Epidermal melanocyte (primary cell): Measurements from ENCODE around the gene FASN.
A peak's percentile ranks its signal among the peaks of the same experiment; 100 is the strongest.

Source experiments
- DNase-seq: peaks from one replicate; pipeline ENCODE4 v3.0.0; 2011; ENCODE audit warnings: low spot score; ENCODE audit not compliant: insufficient read length

FASN gene

DNA sequence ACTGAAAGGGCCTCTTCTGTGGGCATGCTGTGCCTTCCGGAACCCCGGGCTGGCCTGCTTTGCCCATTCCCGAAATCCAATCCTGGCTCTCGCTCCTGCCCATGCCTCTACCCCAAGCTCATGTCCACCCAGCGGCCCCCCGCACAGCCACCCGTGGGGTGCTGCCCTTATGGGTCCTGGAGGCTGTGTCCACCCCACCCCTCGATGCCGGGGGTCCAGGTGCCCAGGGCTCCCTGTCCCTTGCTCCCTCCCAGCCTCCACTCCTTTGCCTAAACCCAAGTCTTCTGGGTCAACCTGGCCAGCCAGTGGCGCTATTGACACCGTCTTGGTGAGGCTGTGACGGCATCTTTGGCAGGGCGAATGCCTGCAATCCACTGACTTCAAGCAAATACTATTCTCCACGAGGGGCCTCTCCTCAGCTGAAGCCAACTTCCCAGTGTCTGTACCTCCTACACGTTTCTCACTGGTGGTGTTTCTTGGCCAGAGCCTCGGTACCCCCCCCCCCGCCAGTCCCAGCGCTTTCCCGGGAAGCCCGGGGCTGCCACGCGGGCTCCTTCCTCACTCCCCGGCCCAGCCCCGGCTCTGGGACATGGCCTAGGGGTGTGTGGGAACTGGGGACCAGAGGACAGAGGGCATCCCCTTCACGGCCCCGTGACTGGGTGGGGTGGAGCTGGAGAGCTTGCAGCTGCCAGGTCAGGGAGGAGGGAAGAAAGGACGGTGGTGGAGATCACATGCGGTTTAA is 20.2 kb downstream of the FASN start:
- no peak for DNase-seq

DNA sequence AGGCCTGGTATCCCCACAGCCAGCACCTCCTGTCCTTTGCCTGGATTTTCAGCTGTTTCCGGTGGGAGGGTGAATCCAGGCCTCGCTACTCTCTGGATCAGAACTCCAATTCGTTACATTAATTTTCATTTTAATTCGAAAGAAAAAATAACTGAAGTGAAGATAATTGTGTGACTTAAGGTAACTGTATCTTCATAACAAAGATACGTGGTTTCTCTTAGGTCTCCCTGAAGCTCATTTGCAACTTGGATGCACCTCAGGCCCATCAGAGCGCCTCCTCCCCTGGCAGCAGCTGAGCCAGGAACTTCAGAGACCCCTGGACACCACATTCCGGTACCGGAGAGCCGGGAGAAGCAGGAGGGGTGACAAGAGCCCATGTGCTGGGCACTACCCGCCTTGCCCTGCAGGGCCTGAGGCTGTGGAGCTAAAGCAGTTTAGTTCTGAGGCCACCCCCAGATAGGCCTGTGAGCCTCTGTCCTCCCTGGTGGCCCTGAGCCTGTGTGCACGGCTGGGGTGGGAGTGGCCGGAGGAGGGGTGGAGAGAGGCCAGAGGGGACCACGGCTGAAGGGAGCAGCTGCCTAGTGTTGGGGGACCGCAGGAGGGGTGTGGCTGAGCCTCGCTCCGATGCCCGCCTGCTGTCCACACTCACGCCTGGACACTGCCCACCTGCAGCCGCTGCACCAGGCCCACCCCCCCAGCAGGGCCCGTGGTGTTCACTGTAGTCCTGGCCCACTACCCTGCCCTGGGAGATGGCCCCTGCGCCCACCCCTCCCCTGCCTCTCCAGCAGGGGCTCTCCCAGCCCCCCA is 21.0 kb downstream of the FASN start:
- DNase-seq, result no peak

DNA sequence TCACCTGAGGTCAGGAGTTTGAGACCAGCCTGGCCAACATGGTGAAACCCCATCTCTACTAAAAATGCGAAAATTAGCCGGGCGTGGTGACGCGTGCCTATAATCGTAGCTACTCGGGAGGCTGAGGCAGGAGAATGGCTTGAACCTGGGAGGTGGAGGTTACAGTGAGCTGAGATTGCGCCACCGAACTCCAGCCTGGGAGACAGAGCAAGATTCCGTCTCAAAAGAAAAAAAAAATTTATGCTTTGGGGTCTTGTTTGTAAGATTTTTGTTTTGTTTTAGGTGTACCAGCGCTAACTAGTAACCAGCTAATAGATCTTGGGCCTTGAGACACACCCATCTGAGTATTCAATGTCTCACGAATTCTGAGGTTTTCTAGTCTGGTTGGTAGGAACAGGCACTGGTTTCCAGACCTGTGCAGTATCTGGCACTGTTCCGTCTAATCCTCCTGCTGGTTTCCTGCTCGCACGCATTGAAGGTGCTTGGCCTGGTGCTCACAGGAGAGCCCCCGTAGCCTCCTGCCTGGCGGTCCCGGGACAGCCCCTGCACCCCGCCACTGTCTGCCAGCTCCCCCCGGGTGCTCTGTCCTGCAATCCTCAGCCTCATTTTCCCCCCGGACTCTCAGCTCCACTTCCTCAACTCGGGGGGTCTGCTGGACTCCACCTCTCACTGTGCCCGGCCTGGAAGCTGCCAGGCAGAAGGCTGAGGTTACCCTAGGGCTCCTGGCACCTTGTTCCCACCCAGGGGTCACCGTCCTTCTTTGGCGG is 21.8 kb downstream of the FASN start:
- no peak for DNase-seq

DNA sequence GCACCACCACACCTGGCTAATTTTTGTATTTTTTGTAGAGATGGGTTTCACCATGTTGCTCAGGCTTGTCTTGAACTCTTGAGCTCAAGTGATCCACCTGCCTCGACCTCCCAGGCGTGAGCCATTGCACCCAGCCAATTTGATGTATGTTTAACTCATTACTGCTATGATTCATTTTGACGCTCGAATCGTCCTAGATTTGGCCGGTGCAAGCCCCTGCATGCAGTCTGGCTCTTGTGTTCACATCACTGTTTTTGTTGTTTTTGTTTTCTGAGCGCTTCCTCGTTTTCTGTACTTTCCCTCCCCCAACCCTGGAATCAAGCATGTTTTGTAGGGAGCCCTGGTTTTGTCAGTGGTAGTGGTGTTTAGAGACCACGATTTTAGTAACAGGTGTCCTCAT is 24.6 kb downstream of the FASN start:
- no peak for DNase-seq

DNA sequence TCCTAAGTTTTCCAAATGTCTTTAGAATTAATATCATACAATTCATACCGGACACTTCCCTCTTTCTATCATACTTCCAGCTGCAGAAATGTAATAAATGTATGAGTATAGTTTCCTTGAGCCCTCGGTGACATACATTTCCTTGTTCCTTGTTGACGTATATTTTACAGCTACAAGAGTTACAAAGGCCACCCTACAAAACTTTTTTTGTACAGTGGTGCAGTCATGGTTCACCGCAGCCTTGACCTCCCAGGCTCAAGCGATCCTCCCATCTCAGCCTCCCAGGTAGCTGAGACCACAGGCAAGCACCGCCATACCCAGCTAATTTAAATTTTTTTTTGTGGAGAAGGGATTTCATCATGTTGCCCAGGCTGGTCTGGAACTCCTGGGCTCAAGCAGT is 25.2 kb downstream of the FASN start:
- DNase-seq, result no peak

DNA sequence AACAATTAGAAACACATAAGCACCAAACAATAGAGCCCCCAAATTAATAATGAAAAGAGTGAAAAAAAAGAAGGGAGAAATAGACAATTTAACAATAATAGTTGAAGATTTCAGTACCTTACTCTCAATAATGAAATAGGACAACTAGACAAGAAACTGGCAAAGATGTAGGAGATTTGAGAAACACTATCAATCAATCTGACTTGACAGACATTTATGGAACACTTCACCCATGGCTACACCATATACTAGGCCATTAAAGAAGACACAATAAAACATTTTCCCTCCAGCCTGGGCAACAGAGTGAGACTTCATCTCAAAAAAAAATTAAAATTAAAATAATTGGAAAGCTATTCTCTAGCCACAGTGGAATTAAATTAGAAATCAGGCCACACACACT is 27.4 kb downstream of the FASN start:
- DNase-seq, result no peak

DNA sequence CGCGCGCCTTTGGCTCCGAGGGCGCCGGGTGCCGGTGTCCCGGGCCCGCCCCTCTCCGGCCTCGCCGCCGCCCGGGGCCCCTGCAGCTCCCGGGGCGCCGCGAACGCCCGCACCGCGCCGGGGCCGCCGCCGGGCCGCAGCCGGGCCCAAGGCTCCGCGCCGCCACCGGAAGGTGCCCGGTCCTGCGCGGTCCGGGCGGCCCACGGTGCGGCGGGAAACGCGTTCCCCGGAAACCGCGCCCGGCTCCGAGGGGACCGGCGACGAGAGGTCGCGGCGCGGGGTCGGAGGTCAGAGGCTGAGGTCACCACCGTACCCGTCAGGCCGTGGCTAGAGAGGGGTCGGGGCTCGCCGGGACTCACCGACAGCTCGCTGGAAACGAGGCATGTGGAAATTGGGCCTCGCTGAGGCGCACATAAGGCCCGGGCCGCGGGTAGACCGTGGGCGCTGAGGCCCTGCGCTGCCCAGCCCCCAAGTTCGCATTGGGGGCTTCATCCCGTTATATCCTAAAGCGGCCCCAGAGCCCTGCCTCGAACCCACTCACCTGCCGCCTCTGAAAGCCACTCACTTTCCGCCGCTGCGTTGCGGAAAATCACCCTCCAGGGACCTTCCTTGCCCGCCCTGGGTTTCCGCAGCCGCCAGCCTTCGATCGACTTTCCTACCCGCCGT is 32.3 kb downstream of the FASN start, which contains the start of gene DUS1L:
DUS1L (minus strand) TSS at position 167 of the 666 bp plus-strand sequence. CDS start 745 bp downstream, outside the sequence.
- peak; percentile 80 for DNase-seq

DNA sequence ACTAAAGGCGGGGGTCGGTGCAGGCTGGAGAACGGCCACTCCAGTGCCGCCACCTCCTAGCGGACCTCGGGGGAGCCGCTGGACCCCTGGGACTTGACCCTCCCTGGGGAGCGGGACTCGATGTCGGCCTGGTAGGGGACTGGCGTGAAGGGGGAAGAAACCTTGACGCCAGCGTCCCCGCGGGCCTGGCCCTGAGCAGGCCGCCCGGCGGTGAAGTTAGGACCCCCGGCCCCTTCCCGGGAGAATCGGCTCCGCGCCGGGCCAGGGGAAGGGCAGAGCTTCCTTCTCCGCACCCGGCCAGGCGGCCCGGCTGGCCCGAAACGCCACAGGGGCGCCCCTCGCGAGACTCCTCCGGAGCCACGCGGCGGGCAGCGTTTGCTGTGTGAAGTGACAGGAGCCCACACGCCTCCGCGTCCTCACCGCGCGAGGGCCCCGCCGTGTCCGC is 32.8 kb downstream of the FASN start:
- DNase-seq, result no peak

DNA sequence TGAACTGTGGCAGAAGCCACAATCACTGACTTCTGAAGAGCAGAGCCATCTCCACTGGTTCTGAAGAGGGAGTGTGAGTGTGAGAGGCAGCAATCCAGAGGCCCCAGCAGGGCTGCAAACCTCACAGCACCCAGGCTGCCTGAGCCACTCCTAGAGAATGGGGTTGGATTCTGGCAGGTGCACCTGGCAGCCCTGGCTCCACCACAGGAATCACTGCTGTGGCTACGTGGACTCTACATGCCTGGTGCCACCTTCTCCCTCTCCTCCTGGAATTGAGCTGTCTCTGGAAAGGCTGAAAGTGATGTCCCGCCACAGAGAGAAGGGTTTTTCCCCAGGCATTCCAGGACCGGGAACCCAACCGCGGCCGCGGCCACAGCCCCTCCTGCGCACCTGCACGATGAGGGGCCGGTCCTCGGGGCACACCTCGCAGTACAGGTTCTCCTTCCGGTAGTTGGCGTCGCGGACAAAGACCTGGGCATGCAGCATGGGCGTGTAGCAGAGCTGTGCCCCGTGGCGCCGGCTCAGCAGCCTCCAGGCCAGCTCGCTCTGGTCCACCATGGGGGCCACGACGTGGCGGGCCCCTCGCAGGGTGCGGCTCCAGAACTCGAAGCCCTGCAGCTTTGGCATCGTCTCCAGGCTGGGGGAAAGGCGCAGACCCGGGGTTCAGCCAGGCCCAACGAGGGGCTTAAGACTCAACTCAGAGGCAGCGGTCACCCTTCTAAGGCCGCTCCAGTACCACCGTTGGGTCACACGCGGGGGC is 33.4 kb downstream of the FASN start:
- DNase-seq, result no peak

DNA sequence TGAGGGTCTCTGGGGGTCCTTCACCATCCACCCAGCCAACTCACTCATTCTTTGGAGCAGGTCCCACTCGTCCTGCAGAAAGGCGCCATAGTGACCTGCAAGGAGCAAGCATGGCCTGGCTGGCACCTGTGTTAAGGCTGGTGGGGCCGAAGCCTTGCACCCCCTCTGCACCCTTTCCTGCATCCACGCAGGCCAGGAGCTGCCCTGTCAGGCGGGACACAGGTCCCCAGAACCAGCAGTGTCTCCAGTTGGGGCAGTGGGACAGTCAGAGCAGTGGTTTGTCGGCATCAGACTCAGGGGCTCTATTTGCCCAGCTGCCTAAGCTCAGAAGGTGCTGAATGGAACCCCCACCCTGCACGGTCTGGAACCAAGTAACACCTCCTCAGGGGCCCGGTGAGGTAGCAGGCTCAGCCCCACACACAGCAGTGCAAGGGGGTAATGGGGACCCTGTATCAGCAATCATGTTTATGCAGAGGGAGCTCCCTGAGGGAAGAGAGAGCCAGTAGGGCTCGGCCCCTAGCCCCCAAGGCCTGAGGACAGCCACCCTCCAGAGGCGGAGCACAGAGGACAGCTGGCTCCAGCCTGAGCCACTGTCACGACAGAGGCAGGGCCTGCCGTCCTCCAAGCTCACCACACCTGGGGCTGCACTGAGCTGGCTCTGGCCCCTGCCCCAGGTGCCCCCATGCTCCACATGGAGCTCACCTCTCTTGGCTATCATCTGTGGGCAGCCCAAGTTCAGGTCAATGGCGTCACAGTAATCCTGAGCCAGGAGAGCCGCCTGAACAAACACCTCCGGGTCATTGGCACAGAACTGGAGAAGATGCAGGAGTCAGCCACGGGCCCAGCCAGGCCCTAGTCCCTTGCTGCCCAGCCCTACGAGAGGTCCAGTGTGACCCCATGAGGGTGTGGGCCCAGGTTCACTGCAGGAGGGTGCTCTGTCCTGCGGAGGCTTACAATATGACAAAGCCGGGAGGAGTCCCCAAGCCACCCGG is 34.3 kb downstream of the FASN start:
- DNase-seq, result no peak

DNA sequence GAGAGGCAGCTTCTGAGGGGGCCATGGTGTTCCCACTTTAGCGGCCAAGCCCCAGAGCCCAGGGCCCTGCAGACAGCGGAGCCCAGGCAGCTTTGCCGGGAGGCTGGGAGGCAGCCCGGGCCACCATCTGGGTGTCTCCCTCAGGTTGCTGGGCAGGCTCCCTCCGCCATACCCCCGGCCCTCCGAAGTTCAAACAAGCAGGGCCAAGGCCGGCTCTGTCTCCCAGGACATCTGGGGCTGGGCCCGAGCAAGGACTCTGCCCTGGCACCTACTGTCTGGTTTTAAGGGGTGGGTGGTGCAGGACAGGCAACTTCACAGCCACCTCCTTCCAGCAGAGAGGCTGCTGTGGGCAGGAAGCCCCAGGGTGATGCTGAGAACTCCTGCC is 35.1 kb downstream of the FASN start:
- no peak for DNase-seq

DNA sequence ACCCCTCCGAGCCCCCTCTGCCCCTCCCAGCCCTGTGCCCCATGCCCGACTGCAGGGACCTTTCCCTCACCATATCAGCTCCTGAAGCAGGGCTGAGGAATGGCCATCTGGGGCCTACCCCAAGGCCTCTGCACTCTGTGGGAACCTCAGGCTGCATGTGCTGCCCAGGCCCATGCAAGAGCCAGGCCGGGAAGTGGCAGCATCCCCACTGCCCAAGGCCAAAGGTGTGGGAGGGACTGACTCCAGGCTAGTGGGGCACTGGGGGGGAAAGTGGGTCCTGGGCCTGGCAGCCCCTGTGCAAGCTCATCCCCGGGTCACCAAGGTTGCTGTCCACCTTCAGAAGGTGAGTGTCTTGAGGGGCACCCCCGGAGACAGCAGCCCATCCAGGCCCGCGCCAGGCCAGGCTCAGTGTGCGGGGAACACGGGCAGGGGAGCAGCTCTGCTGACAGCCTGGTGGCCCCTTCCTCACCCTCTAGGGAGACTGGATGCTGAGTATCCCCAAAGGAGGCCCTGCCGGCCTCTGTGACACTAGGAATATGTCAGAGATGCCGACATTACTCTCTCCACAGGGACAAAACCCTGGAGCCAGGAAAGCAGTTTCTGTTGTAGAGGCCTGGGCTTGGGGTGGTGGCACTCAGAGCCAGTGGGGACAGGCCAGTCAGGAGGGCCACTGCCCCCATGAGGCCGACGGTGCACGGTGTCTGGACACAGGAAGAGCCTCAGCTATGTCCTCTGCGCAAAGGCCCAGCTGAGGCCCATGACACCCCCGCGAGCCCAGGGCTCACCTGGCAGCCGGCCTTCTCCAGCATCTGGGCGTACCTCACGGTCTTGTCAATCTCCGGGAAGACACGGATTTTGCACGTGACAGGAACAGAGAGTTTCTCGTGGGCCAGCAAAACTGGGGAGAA is 35.7 kb downstream of the FASN start:
- no peak for DNase-seq

DNA sequence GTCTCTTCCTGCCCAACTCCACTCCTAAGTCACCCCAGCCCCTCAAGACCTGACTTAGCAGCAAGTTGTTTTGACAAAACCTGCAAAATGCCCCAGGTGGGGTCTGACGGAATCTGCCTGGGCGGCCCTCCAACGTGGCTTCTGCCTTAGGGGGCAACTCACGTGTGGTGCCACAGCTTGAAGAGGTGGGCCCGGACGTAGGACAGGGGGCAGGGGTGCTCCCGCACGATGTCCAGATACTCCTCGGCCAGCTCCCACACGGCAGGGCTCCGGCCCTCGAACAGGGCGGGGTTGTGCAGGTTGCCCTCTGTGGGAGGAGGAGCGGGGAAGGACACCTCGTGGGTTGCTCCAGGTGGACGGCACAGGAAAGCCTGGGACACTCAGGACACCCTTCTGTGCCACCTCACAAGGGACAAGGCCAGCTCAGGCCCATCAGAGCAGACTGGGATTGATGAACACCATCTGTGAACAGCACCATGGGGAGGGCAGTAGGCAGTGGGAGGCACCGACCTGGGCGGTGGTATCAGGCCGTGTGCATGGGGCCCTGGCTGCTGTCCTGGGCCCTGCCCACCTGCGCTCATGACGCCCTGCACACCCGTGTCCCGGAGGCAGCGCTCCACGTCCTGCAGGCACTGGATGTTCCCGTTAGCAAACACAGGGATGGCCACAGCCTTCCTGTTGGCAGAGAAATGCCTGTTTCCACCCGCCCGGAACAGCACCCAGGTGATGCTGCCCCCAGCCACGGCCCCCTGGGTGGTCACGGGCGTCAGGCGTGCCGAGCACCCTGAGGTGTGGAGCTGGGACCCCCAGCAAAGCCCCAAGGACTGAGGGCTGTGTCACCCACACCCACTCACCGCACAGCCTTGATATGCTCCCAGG is 36.8 kb downstream of the FASN start:
- DNase-seq, result no peak

DNA sequence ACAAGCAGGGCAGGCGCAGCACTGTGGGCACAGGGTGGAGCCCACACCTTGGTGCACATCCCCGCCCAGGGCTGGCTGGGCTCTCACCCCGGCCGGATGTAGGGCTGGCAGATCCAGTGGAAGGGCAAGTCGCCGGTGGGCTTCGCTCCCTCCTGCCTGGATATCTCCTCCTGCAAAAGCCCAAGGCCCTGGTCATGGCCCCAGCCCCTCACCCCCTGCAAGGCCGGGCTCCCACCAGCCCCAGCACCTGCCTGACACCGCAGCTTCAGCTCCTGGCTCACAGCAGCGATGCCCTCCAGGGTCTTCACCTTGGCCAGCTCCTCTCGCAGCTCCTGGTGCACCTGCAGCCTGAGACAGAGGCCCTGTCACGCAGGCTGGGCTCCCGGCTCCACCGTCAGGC is 37.4 kb downstream of the FASN start:
- DNase-seq, result no peak

DNA sequence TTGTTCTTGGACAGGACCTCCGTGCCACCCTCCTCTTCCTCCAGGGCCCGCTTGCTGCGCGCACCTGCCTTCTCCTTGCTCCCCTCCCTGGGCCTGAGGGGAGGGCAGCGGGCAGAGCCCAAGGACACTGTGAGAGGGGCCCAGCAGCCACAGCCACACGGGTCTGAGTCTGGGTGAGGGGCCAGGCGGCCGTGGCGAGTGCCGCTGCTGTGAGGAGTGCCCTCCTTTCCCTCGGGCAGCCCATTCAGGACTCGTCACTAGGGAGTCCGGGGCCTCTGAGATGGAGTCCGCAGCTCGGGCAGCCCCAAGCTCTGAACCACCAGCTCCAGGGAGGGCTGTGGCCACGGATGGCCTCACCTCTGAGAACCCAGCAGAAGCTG is 38.0 kb downstream of the FASN start:
- no peak for DNase-seq

DNA sequence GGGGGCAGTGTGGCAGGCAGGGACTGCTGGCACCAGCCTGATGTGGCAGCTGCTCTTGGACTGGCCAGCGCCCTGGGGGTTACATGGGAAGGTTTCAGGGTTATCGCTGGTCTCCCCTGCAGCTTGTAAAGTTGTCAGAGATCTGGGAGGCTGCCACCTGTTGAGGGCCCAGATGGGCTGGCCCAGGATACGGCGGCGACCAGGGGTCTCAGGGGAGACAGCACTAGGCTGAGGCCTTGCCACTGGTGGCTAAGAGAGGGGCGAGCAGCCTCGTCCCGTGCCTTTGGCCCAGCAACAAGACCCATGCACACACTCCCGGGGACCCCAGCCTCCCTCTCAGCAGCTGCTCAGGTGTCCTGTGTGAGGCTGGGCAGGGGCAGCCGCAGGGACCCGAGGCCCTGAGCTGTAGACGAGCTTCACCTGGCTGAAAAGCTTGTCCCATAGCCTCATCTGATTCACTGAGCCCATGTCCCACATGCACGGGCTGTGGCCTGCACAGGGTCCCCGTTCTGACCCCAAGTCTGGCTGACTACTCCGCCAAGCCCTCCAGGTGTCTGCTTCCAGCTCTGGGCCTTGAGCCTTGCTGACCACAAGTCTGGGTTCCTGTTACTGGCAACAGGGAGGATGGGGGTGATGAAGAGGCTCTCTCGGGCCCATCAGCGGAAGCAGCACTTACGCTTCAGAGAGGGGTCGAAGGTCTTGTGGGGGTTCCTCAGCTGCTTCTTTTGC is 38.6 kb downstream of the FASN start:
- DNase-seq, result no peak

DNA sequence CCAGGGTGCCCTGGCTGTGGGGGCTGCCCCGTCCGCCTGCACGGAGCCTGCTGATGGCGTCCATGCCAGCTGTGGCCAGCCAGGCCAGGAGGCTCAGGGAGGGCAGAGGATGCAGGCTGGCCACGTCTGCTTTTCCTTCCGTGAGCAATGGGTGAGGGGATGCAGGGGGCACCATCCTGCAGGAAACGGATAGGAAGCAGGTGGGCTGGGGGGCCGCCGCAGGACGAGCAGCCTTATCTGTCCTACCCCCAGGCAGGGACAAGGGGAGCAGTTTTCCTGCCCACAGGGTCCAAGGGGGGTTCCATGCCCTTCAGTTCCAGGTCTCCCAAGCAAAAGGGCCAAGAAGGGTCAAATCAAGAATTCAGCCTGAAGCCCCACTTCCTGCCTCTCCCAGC is 39.2 kb downstream of the FASN start:
- no peak for DNase-seq
